H1 (cell line): Measurements from ENCODE around the gene SERHL2. TPM values are rescaled to one million over a fixed set of nuclear protein-coding genes. Genes with fewer than 3 reads are reported as not detected.

Experiments
- ATF2 ChIP-seq: IDR thresholded peaks from 2 replicates; pipeline ENCODE4 v1.6.1; 2012; ENCODE audit warnings: low read length, inconsistent platforms
- CHD1 ChIP-seq: IDR thresholded peaks from 2 replicates; pipeline ENCODE4 v1.6.1; 2012; ENCODE audit warnings: low read depth, low read length, improper control_type of control experiment
- CTBP2 ChIP-seq: IDR thresholded peaks from 2 replicates; pipeline ENCODE4 v1.7.0; 2011; ENCODE audit warnings: borderline replicate concordance, mild to moderate bottlenecking, moderate library complexity, mixed read lengths, low read length; ENCODE audit not compliant: insufficient read depth, insufficient read length
- HDAC2 ChIP-seq, 2 experiments: fragments of 300-600 bp in 1 of 2; sonication (generic) in 1 of 2; IDR thresholded peaks; 2 replicates each; pipeline ENCODE4 v1.6.1; 2011 to 2012; ENCODE audit warnings: low read depth in 2 of 2, low read length in 2 of 2, mild to moderate bottlenecking in 2 of 2, moderate library complexity in 2 of 2, borderline replicate concordance in 1 of 2, inconsistent platforms in 1 of 2
- JUND ChIP-seq: IDR thresholded peaks from 2 replicates; pipeline ENCODE4 v1.6.1; 2011; ENCODE audit warnings: mild to moderate bottlenecking, improper control_type of control experiment, low read length
- TBP ChIP-seq: IDR thresholded peaks from 2 replicates; pipeline ENCODE4 v1.6.1; 2011; ENCODE audit warnings: low read depth, low read length, improper control_type of control experiment
- polyA plus RNA-seq, 7 experiments: library from polyadenylated mRNA; depleted of rRNA in 3 of 7; stranded (reverse) in 5 of 7; unstranded in 2 of 7; fragments of >200 nt in 5 of 7; fragments of 200-250 nt in 2 of 7; gene quantifications; 1 replicate in 5 of 7; 2 replicates in 1 of 7; 4 replicates in 1 of 7; pipeline versions ENCODE4 v1.2.1 to v1.2.3, GENCODE V29; 2011 to 2013; ENCODE audit warnings: missing spikeins in 2 of 7, mixed read lengths in 2 of 7
- total RNA-seq: library from RNA; stranded (reverse); fragmentation: NEBNext Ultra II Directional; extraction: Animal tissue kit (Norgen Biotek cat#: 25700); gene quantifications from 2 replicates; pipeline ENCODE4 v1.2.1, GENCODE V29; 2021
- TF ChIP-seq, protein P1 (sequence below): fragments of 300-600 bp; sonication (generic); IDR thresholded peaks from 2 replicates; pipeline ENCODE4 v1.7.1; 2012; ENCODE audit warnings: low read length, moderate library complexity, mild to moderate bottlenecking, inconsistent platforms; ENCODE audit not compliant: insufficient replicate concordance

The SERHL2 gene
- total and polyA plus RNA-seq, 2 of the 8 experiments (the other 6 are each of a cell fraction or from before 2014, with no cell fraction given) = 0.91 TPM; not detected in 1

DNA sequence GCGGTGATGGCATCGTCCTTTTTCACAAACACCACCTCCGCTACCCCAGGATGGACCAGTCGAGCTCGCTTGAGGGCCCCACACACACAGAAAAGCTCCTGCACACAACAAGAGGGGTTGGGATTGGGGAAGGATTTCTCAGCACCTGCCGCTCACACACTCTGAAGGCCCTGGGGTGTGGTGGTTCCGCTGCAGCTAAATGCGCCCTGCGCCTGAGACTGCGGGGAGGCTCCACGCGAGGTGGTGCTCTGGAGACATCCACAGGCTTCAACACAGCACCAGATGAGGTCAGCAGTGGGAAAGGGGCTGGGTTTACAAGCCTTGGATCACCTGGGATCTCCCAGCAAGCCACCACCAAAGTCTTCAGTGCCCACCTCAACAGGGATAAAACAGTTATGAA lies 38.2 kb downstream of the SERHL2 start (continued):
- TF ChIP-seq, protein P1, sequence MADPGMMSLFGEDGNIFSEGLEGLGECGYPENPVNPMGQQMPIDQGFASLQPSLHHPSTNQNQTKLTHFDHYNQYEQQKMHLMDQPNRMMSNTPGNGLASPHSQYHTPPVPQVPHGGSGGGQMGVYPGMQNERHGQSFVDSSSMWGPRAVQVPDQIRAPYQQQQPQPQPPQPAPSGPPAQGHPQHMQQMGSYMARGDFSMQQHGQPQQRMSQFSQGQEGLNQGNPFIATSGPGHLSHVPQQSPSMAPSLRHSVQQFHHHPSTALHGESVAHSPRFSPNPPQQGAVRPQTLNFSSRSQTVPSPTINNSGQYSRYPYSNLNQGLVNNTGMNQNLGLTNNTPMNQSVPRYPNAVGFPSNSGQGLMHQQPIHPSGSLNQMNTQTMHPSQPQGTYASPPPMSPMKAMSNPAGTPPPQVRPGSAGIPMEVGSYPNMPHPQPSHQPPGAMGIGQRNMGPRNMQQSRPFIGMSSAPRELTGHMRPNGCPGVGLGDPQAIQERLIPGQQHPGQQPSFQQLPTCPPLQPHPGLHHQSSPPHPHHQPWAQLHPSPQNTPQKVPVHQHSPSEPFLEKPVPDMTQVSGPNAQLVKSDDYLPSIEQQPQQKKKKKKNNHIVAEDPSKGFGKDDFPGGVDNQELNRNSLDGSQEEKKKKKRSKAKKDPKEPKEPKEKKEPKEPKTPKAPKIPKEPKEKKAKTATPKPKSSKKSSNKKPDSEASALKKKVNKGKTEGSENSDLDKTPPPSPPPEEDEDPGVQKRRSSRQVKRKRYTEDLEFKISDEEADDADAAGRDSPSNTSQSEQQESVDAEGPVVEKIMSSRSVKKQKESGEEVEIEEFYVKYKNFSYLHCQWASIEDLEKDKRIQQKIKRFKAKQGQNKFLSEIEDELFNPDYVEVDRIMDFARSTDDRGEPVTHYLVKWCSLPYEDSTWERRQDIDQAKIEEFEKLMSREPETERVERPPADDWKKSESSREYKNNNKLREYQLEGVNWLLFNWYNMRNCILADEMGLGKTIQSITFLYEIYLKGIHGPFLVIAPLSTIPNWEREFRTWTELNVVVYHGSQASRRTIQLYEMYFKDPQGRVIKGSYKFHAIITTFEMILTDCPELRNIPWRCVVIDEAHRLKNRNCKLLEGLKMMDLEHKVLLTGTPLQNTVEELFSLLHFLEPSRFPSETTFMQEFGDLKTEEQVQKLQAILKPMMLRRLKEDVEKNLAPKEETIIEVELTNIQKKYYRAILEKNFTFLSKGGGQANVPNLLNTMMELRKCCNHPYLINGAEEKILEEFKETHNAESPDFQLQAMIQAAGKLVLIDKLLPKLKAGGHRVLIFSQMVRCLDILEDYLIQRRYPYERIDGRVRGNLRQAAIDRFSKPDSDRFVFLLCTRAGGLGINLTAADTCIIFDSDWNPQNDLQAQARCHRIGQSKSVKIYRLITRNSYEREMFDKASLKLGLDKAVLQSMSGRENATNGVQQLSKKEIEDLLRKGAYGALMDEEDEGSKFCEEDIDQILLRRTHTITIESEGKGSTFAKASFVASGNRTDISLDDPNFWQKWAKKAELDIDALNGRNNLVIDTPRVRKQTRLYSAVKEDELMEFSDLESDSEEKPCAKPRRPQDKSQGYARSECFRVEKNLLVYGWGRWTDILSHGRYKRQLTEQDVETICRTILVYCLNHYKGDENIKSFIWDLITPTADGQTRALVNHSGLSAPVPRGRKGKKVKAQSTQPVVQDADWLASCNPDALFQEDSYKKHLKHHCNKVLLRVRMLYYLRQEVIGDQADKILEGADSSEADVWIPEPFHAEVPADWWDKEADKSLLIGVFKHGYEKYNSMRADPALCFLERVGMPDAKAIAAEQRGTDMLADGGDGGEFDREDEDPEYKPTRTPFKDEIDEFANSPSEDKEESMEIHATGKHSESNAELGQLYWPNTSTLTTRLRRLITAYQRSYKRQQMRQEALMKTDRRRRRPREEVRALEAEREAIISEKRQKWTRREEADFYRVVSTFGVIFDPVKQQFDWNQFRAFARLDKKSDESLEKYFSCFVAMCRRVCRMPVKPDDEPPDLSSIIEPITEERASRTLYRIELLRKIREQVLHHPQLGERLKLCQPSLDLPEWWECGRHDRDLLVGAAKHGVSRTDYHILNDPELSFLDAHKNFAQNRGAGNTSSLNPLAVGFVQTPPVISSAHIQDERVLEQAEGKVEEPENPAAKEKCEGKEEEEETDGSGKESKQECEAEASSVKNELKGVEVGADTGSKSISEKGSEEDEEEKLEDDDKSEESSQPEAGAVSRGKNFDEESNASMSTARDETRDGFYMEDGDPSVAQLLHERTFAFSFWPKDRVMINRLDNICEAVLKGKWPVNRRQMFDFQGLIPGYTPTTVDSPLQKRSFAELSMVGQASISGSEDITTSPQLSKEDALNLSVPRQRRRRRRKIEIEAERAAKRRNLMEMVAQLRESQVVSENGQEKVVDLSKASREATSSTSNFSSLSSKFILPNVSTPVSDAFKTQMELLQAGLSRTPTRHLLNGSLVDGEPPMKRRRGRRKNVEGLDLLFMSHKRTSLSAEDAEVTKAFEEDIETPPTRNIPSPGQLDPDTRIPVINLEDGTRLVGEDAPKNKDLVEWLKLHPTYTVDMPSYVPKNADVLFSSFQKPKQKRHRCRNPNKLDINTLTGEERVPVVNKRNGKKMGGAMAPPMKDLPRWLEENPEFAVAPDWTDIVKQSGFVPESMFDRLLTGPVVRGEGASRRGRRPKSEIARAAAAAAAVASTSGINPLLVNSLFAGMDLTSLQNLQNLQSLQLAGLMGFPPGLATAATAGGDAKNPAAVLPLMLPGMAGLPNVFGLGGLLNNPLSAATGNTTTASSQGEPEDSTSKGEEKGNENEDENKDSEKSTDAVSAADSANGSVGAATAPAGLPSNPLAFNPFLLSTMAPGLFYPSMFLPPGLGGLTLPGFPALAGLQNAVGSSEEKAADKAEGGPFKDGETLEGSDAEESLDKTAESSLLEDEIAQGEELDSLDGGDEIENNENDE = no peak
- no peak for TF ChIP-seq JUND
- TF ChIP-seq CHD1 = no peak
- no peak for TF ChIP-seq HDAC2 (IDR thresholded peaks at IDR 0.05; ENCODE audit: borderline replicate concordance in 1 of 2, low read depth in 2 of 2, low read length in 2 of 2)
- TF ChIP-seq TBP = no peak
- no peak for TF ChIP-seq ATF2
- no peak for TF ChIP-seq CTBP2
- TF ChIP-seq, all 59 proteins: peak for 0
